Kidney (tissue), 14 donors: Measurements from ENCODE around the gene ADAM8. TPM values are rescaled to one million over a fixed set of nuclear protein-coding genes. Genes with fewer than 3 reads are reported as not detected.

ENCODE experiments used
- DNase-seq, 5 donors: peaks; one replicate each; pipeline ENCODE4 v3.0.0-alpha.2; 2013 to 2020
- FAIRE-seq: peaks from 2 replicates; lab custom pipeline; 2012; peaks lifted over from hg19 to GRCh38; lab: Jason Lieb, UNC
- H3K27ac ChIP-seq, 2 donors: one replicate each; pipeline ENCODE4 v1.7.0; 2013; ENCODE audit warnings: low read depth in 2 of 2, low read length in 2 of 2, inconsistent platforms in 1 of 2
- H3K27me3 ChIP-seq: one replicate; pipeline ENCODE4 v1.7.1; 2013; ENCODE audit warnings: low read length, inconsistent platforms; ENCODE audit not compliant: control insufficient read depth, insufficient read depth
- H3K36me3 ChIP-seq, 3 donors: one replicate each; pipeline versions ENCODE4 v1.7.0 to v1.7.1; 2013; ENCODE audit warnings: low read length in 3 of 3, control low read depth in 1 of 3, inconsistent platforms in 1 of 3; ENCODE audit not compliant: insufficient read depth in 3 of 3, control insufficient read depth in 2 of 3
- H3K4me1 ChIP-seq, 3 donors: one replicate each; pipeline versions ENCODE4 v1.7.0 to v1.7.1; 2013; ENCODE audit warnings: low read length in 3 of 3, inconsistent platforms in 1 of 3, low read depth in 1 of 3; ENCODE audit not compliant: control insufficient read depth in 2 of 3, insufficient read depth in 2 of 3
- H3K4me3 ChIP-seq, 3 donors: one replicate each; pipeline versions ENCODE4 v1.7.0 to v1.8.1; 2013; ENCODE audit warnings: low read length in 3 of 3, control low read depth in 1 of 3, inconsistent platforms in 1 of 3
- H3K9ac ChIP-seq, 3 donors: one replicate each; pipeline versions ENCODE4 v1.7.0 to v1.7.1; 2013; ENCODE audit warnings: low read length in 3 of 3, control low read depth in 1 of 3, inconsistent platforms in 1 of 3
- H3K9me3 ChIP-seq, 3 donors: one replicate each; pipeline versions ENCODE4 v1.7.0 to v1.7.1; 2013; ENCODE audit warnings: low read length in 3 of 3, control low read depth in 1 of 3, inconsistent platforms in 1 of 3; ENCODE audit not compliant: control insufficient read depth in 2 of 3, insufficient read depth in 1 of 3
- intact Hi-C: fragments of 100-400 bp; cut with DNase I; formaldehyde crosslinking; loops from one replicate; pipeline ENCODE4 v1.11.1; 2022
- polyA plus RNA-seq: library from polyadenylated mRNA; stranded (reverse); fragments of 350-450 nt; fragmentation: Illumina TruSeq; extraction: RNeasy Lipid Tissue Mini Kit (QIAGEN cat#74804); gene quantifications from one replicate; pipeline ENCODE4 v1.2.3, GENCODE V29; 2014; ENCODE audit warnings: low read depth, low replicate concordance; ENCODE audit not compliant: insufficient read depth
- total RNA-seq: library from RNA; stranded (reverse); fragmentation: NEBNext Ultra II Directional; extraction: Animal tissue kit (Norgen Biotek cat#: 25700); gene quantifications from one replicate; pipeline ENCODE4 v1.2.1, GENCODE V29; 2021
- TF ChIP-seq, protein P1 (sequence below): IDR thresholded peaks from 3 replicates; pipeline ENCODE4 v1.5.1; 2012; ENCODE audit warnings: mild to moderate bottlenecking, moderate library complexity, borderline replicate concordance; ENCODE audit not compliant: insufficient read depth; ENCODE audit errors: extremely low read depth
- donor health status: control.
- donor health status: control.
- donor health status: control.
- donor health status: control.
- donor health status: control.
- donor health status: DM: yes; HTN: yes; CAD: no.
- donor health status: Normal renal cell carcinoma (clear cell type).

Gene ADAM8
- total and polyA plus RNA-seq, 2 donors from 2014 or later: 3.4 to 16.6 TPM

DNA sequence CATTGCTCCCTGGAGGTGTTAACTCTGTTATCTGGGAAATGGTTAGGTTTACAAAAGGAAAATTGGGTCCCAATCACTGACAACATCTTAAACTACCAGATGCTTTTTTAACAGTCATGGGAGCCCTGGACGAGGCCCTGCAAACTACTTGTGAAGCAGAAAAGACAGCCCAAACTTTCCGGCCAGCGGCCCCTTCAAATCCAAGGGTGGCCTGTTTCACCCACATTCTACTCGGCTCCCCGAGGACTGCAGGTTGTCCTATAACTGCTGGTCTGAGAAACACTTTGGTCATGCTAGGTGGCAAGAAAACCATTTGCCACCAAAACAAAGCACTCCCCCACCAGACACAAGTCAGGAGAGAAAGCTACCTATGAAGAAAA is 29.4 kb upstream of the ADAM8 start:
- DNase-seq: peak in 1 of 5 donors; percentile 45
- TF ChIP-seq, protein P1, sequence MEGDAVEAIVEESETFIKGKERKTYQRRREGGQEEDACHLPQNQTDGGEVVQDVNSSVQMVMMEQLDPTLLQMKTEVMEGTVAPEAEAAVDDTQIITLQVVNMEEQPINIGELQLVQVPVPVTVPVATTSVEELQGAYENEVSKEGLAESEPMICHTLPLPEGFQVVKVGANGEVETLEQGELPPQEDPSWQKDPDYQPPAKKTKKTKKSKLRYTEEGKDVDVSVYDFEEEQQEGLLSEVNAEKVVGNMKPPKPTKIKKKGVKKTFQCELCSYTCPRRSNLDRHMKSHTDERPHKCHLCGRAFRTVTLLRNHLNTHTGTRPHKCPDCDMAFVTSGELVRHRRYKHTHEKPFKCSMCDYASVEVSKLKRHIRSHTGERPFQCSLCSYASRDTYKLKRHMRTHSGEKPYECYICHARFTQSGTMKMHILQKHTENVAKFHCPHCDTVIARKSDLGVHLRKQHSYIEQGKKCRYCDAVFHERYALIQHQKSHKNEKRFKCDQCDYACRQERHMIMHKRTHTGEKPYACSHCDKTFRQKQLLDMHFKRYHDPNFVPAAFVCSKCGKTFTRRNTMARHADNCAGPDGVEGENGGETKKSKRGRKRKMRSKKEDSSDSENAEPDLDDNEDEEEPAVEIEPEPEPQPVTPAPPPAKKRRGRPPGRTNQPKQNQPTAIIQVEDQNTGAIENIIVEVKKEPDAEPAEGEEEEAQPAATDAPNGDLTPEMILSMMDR: no peak
- Histone ChIP-seq H3K9ac (peak overlapping the region in 1 of 3 donors; percentile 15), H3K36me3 (peaks cover 0 to 15% (median 5%) of the 10 kb centered on the region in 3 donors), H3K27ac (peak overlapping the region; percentile 36 to 47), H3K4me1 (peaks cover 3 to 27% (median 14%) of the 10 kb centered on the region in 3 donors), H3K27me3 (no peaks in the 10 kb centered on the region), H3K9me3 (no peaks in the 10 kb centered on the region), H3K4me3 (peak overlapping the region in 1 of 3 donors; percentile 22)
- FAIRE-seq: no peak
- intact Hi-C loops: no loop called here

GRCh38 chr10:133303206-133303605 is 26.5 kb upstream of the ADAM8 start:
- peaks cover 3 to 21% (median 14%) of the 10 kb centered on the region in 3 donors for H3K4me1 ChIP-seq
- H3K27me3 ChIP-seq: no peaks in the 10 kb centered on the region
- no peaks in the 10 kb centered on the region for H3K9me3 ChIP-seq
- DNase-seq: peak in 1 of 5 donors; percentile 54
- H3K36me3 ChIP-seq: peaks cover 0 to 35% (median 25%) of the 10 kb centered on the region in 3 donors
- intact Hi-C loops: no loop called here
- TF ChIP-seq, protein P1: no peak
- H3K9ac ChIP-seq: no peak overlapping the region
- no peak for FAIRE-seq
- H3K27ac ChIP-seq: no peak overlapping the region
- H3K4me3 ChIP-seq: no peak overlapping the region

DNA sequence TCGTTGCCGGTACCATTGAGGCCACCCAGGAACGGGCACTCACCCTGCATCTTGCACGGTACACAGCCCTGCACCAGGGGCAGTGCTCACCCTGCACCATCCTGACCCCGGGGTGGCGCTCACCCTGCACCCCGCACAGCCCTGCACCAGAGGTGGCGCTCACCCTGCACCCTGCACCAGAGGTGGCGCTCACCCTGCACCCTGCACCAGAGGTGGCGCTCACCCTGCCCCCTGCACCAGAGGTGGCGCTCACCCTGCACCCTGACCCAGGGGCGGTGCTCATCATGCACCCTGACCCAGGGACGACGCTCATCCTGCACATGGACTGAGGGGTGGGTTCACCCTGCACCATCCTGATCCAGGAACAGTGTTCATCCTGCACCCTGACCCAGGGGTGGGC is 25.6 kb upstream of the ADAM8 start:
- Histone ChIP-seq H3K4me3 (no peak overlapping the region), H3K27ac (no peak overlapping the region), H3K36me3 (peaks cover 0 to 45% (median 32%) of the 10 kb centered on the region in 3 donors), H3K27me3 (no peaks in the 10 kb centered on the region), H3K9me3 (no peaks in the 10 kb centered on the region), H3K4me1 (peaks cover 0 to 13% (median 9%) of the 10 kb centered on the region in 3 donors), H3K9ac (no peak overlapping the region)
- DNase-seq (peak in 1 of 5 donors; percentile 66), FAIRE-seq (no peak)
- intact Hi-C loops: no loop called here
- TF ChIP-seq, protein P1: no peak

DNA sequence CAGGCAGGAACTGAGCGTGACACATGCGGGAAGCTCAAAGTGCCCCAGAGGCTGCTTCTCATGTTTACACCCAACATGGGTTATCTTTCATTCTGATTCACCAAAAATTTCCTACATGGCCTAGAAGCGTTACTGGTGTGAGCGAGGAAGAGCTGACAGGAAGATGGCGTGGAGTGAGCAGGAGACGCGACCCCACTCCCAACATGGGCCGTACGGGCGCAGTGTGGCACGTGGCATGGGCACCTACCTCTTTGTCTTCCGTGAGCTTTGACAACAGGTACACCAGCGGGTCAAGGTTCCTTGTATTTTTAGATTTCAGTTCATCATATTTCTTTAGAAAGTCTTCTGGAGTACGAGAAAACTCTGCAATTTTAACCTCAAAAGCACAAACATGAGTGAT is 23.1 kb upstream of the ADAM8 start:
- intact Hi-C loops: no loop called here
- Histone ChIP-seq H3K9me3 (no peaks in the 10 kb centered on the region), H3K36me3 (peaks cover 2 to 67% (median 44%) of the 10 kb centered on the region in 3 donors), H3K4me3 (no peak overlapping the region), H3K27ac (no peak overlapping the region), H3K9ac (no peak overlapping the region), H3K27me3 (no peaks in the 10 kb centered on the region), H3K4me1 (no peaks in the 10 kb centered on the region)
- DNase-seq (peak in 1 of 5 donors; percentile 52), FAIRE-seq (no peak)
- TF ChIP-seq, protein P1: no peak
